PC-3 (cell line): ENCODE results near the gene ZBTB49.

ENCODE experiments used
- EZH2phosphoT487 ChIP-seq: fragments of 300-600 bp; sonication (generic); IDR thresholded peaks from 2 replicates; pipeline ENCODE4 v1.6.1; 2018; ENCODE audit warnings: mild to moderate bottlenecking, antibody characterized with exemption, low read length, borderline replicate concordance
- TF ChIP-seq, protein P1 (sequence below): fragments of 300-600 bp; sonication (generic); conservative IDR thresholded peaks from 2 replicates; pipeline ENCODE4 v1.5.1; 2017; ENCODE audit warnings: antibody characterized with exemption, low read depth, mild to moderate bottlenecking, low read length

DNA sequence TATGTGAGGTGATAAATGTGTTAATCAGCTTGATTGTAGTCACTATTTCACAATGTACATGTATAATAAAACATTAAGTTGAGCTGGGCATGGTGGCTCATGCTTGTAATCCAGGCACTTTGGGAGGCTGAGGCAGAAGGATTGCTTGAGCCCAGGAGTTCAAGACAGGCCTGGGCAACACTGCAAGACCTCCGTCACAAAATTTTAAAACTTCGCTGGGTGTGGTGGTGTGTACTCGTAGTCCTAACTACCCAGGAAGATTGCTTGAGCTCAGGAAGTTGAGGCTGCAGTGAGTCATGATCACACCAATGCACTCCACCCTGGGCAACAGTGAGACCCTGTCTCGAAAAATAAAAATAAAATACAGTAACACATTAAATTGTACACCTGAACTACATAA lies 20.2 kb upstream of the ZBTB49 start:
- TF ChIP-seq EZH2phosphoT487, result no peak
- TF ChIP-seq, protein P1, sequence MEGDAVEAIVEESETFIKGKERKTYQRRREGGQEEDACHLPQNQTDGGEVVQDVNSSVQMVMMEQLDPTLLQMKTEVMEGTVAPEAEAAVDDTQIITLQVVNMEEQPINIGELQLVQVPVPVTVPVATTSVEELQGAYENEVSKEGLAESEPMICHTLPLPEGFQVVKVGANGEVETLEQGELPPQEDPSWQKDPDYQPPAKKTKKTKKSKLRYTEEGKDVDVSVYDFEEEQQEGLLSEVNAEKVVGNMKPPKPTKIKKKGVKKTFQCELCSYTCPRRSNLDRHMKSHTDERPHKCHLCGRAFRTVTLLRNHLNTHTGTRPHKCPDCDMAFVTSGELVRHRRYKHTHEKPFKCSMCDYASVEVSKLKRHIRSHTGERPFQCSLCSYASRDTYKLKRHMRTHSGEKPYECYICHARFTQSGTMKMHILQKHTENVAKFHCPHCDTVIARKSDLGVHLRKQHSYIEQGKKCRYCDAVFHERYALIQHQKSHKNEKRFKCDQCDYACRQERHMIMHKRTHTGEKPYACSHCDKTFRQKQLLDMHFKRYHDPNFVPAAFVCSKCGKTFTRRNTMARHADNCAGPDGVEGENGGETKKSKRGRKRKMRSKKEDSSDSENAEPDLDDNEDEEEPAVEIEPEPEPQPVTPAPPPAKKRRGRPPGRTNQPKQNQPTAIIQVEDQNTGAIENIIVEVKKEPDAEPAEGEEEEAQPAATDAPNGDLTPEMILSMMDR, result no peak
